Thoracic aorta (tissue), 2 donors: ENCODE data around the gene ATG9B. TPM values are rescaled to one million over a fixed set of nuclear protein-coding genes. Genes with fewer than 3 reads are reported as not detected.
A peak's percentile ranks its signal among the peaks of the same experiment; 100 is the strongest.

ENCODE experiments used
- ATAC-seq: fragments of 150-250 bp; one replicate; pipeline ENCODE4 v1.8.0; 2017; ENCODE audit warnings: low read depth; ENCODE audit not compliant: insufficient number of reproducible peaks, low FRiP score
- DNase-seq: peaks from one replicate; pipeline ENCODE4 v3.0.0-alpha.2; 2020; ENCODE audit warnings: low spot score
- H3K27ac ChIP-seq, 2 donors: fragments of 200-600 bp; sonication (generic); 1 replicate in 1 of 2; 2 replicates in 1 of 2; pipeline ENCODE4 v1.5.1; 2016; ENCODE audit warnings: mild to moderate bottlenecking in 2 of 2, moderate library complexity in 2 of 2
- H3K27me3 ChIP-seq: fragments of 200-600 bp; sonication (generic); replicated peaks from 2 replicates; pipeline ENCODE4 v1.6.0; 2016; ENCODE audit warnings: mild to moderate bottlenecking; ENCODE audit not compliant: insufficient read depth
- H3K36me3 ChIP-seq: fragments of 200-600 bp; sonication (generic); one replicate; pipeline ENCODE4 v1.5.1; 2016
- H3K4me1 ChIP-seq, 2 donors: fragments of 200-600 bp; sonication (generic); 1 replicate in 1 of 2; 2 replicates in 1 of 2; pipeline versions ENCODE4 v1.5.1 to v1.6.0; 2016; ENCODE audit warnings: low read depth in 2 of 2, mild to moderate bottlenecking in 1 of 2; ENCODE audit not compliant: control insufficient read depth in 1 of 2
- H3K4me3 ChIP-seq: fragments of 200-600 bp; sonication (generic); 2 replicates; pipeline ENCODE4 v1.5.1; 2016; ENCODE audit warnings: mild to moderate bottlenecking
- H3K9me3 ChIP-seq: fragments of 200-600 bp; sonication (generic); 2 replicates; pipeline ENCODE4 v1.5.1; 2016
- CTCF ChIP-seq: fragments of 200-600 bp; sonication (generic); IDR thresholded peaks from one replicate; pipeline ENCODE4 v1.5.1; 2019; ENCODE audit warnings: antibody characterized with exemption
- total RNA-seq, 2 donors: library from RNA; depleted of rRNA; stranded (reverse); fragments of >200 nt; gene quantifications; one replicate each; pipeline versions ENCODE4 v1.1.0 to v1.2.3, GENCODE V29; 2016

Gene ATG9B
- total RNA-seq, 2 donors from 2014 or later: 1.2 TPM; not detected in 1

GRCh38 chr7:151060416-151061212 lies 36.3 kb upstream of the ATG9B start:
- Histone ChIP-seq H3K4me3 (peak overlapping the region; percentile 98), H3K36me3 (peaks cover 11% of the 10 kb centered on the region), H3K27me3 (no peaks in the 10 kb centered on the region), H3K27ac (peak overlapping the region; percentile 43 to 97), H3K9me3 (no peaks in the 10 kb centered on the region), H3K4me1 (peaks cover 37 to 56% of the 10 kb centered on the region in 2 donors)
- TF ChIP-seq CTCF: no peak
- DNase-seq (no peak), ATAC-seq (no peak)

- peaks cover 37 to 56% of the 10 kb centered on the region in 2 donors for H3K4me1 ChIP-seq
- peak overlapping the region; percentile 43 to 97 for H3K27ac ChIP-seq
Observed at GRCh38 chr7:151060113-151060415, 35.8 kb upstream of the ATG9B start.

GRCh38 chr7:151059367-151060112 lies 35.2 kb upstream of the ATG9B start, which contains the start of gene SLC4A2:
Gene SLC4A2 (plus strand): TSS chr7:151059589. CDS start chr7:151061988, 2,399 bp downstream.
- peaks cover 2% of the 10 kb centered on the region for H3K36me3 ChIP-seq
- peak; percentile 55 for TF ChIP-seq CTCF
- ATAC-seq: peak; percentile 16
- peak within 1 kb of the TSS; percentile 81 to 97 for H3K27ac ChIP-seq
- no peaks in the 10 kb centered on the region for H3K27me3 ChIP-seq
- H3K9me3 ChIP-seq: no peaks in the 10 kb centered on the region
- peaks cover 37 to 56% of the 10 kb centered on the region in 2 donors for H3K4me1 ChIP-seq
- DNase-seq: peak; percentile 36
- H3K4me3 ChIP-seq: peak within 1 kb of the TSS; percentile 98

More at GRCh38 chr7:151060113-151060415, 35.8 kb upstream of the ATG9B start:
- H3K27me3 ChIP-seq: no peaks in the 10 kb centered on the region
- no peak for TF ChIP-seq CTCF
- DNase-seq (no peak), ATAC-seq (no peak)
- H3K9me3 ChIP-seq: no peaks in the 10 kb centered on the region
- peaks cover 6% of the 10 kb centered on the region for H3K36me3 ChIP-seq
- peak overlapping the region; percentile 98 for H3K4me3 ChIP-seq

- Histone ChIP-seq H3K4me1 (peaks cover 37 to 56% of the 10 kb centered on the region in 2 donors), H3K9me3 (no peaks in the 10 kb centered on the region), H3K4me3 (peak overlapping the region; percentile 98), H3K27ac (peak overlapping the region; percentile 81 to 97), H3K27me3 (no peaks in the 10 kb centered on the region), H3K36me3 (no peaks in the 10 kb centered on the region)
- DNase-seq (no peak), ATAC-seq (no peak)
- no peak for TF ChIP-seq CTCF
Observed at GRCh38 chr7:151058781-151059366, 34.6 kb upstream of the ATG9B start.
